HepG2 (cell line): Measurements from ENCODE around the gene ALB. TPM values are rescaled to one million over a fixed set of nuclear protein-coding genes. Genes with fewer than 3 reads are reported as not detected.
A peak's percentile ranks its signal among the peaks of the same experiment; 100 is the strongest.

ENCODE experiments used
- ATAC-seq: fragments of 200-7000 bp; cut with Tn5 transposase; 3 replicates; pipeline ENCODE4 v1.9.1; 2020; ENCODE audit warnings: mild to moderate bottlenecking, moderate library complexity
- BruUV-seq: library from RNA; stranded (reverse); fragments of 400-500 nt; replicated peaks from 2 replicates; lab custom pipeline; 2021; lab: Mats Ljungman, UMichigan
- CTCF ChIA-PET: fragments of 300-600 bp; formaldehyde crosslinking; extraction: SDS; loops from one replicate; lab custom pipeline; 2021; ENCODE audit warnings: low total read pairs, inconsistent platforms, low intra/inter-chr PET ratio; lab: Yijun Ruan, JAX
- POLR2A ChIA-PET: fragments of 350-600 bp; sonication (Branson Sonifier 250); formaldehyde crosslinking; loops from one replicate; lab custom pipeline; 2020; ENCODE audit warnings: antibody characterized with exemption, inconsistent platforms; lab: Yijun Ruan, JAX
- DNase-seq: peaks from one replicate; pipeline ENCODE4 v3.0.0-alpha.2; 2015; ENCODE audit warnings: low spot score
- FAIRE-seq: peaks from 3 replicates; lab custom pipeline; 2011; peaks lifted over from hg19 to GRCh38; lab: Jason Lieb, UNC
- H2AFZ ChIP-seq: one replicate; pipeline ENCODE4 v1.6.1; 2011; ENCODE audit warnings: low read length, inconsistent platforms
- H3K27ac ChIP-seq: fragments of 300-600 bp; 3 replicates; pipeline ENCODE4 v1.8.0; 2011; ENCODE audit warnings: mixed run types, mild to moderate bottlenecking, mixed read lengths, low read length, inconsistent platforms; ENCODE audit not compliant: insufficient read depth; ENCODE audit errors: extremely low read length
- H3K27me3 ChIP-seq, 2 experiments: fragments of 200-600 bp in 1 of 2; 2 replicates in 1 of 2; 3 replicates in 1 of 2; pipeline versions ENCODE4 v1.6.0 to v1.8.0; 2011; ENCODE audit warnings: low read length in 2 of 2, mild to moderate bottlenecking in 2 of 2, moderate library complexity in 2 of 2, inconsistent platforms in 1 of 2; ENCODE audit not compliant: insufficient read depth in 2 of 2, control insufficient read depth in 1 of 2
- H3K36me3 ChIP-seq, 2 experiments: fragments of 200-600 bp in 1 of 2; replicated peaks in 1 of 2; 2 replicates in 1 of 2; 3 replicates in 1 of 2; pipeline versions ENCODE4 v1.5.1 to v1.8.0; 2011; ENCODE audit warnings: low read length in 2 of 2, inconsistent platforms in 1 of 2; ENCODE audit not compliant: insufficient read depth in 2 of 2, control insufficient read depth in 1 of 2
- H3K4me1 ChIP-seq: 2 replicates; pipeline ENCODE4 v1.5.1; 2012; ENCODE audit warnings: low read length, inconsistent platforms; ENCODE audit not compliant: insufficient read depth
- H3K4me2 ChIP-seq: 2 replicates; pipeline ENCODE4 v1.6.0; 2011; ENCODE audit warnings: low read depth, low read length, inconsistent platforms
- H3K4me3 ChIP-seq, 3 experiments: fragments of 200-600 bp in 1 of 3; sonication (generic), shearing (Covaris generic) in 1 of 3; replicated peaks in 1 of 3; 2 replicates each; pipeline ENCODE4 v1.5.1; 2011 to 2016; ENCODE audit warnings: low read length in 3 of 3, inconsistent platforms in 2 of 3, low read depth in 2 of 3, mild to moderate bottlenecking in 2 of 3, control low read depth in 1 of 3, mixed read lengths in 1 of 3; ENCODE audit not compliant: insufficient read depth in 1 of 3
- H3K79me2 ChIP-seq: one replicate; pipeline ENCODE4 v1.6.1; 2011; ENCODE audit warnings: low read length, inconsistent platforms; ENCODE audit not compliant: insufficient read depth
- H3K9ac ChIP-seq: 2 replicates; pipeline ENCODE4 v1.6.0; 2011; ENCODE audit warnings: mild to moderate bottlenecking, low read depth, low read length, inconsistent platforms; ENCODE audit not compliant: insufficient read depth
- H3K9me3 ChIP-seq: 2 replicates; pipeline ENCODE4 v1.5.1; 2012; ENCODE audit warnings: mild to moderate bottlenecking, low read length
- H4K20me1 ChIP-seq: 2 replicates; pipeline ENCODE4 v1.6.0; 2011; ENCODE audit warnings: inconsistent platforms, mild to moderate bottlenecking, low read length, moderate library complexity; ENCODE audit not compliant: insufficient read depth
- AGO2 ChIP-seq: fragments of 200-400 bp; formaldehyde crosslinking; optimal IDR thresholded peaks from 2 replicates; pipeline ENCODE3; 2017; ENCODE audit warnings: mild to moderate bottlenecking, low read depth, low read length, moderate library complexity
- CENPX ChIP-seq: sonication (generic); formaldehyde crosslinking; IDR thresholded peaks from 2 replicates; pipeline ENCODE4 v1.9.0; 2021; ENCODE audit warnings: mild to moderate bottlenecking, missing genetic modification reagents, moderate library complexity
- KAT8 ChIP-seq: IDR thresholded peaks from 2 replicates; pipeline ENCODE4 v1.6.1; 2016; ENCODE audit warnings: missing genetic modification reagents, missing compliant biosample characterization
- RBFOX2 ChIP-seq: fragments of 200-400 bp; formaldehyde crosslinking; IDR thresholded peaks from 2 replicates; pipeline ENCODE4 v1.6.1; 2017; ENCODE audit warnings: low read depth, mild to moderate bottlenecking, low read length
- WGBS: methylation state at CpG from one replicate; pipeline ENCODE4 v1.1.6; 2017; ENCODE audit warnings: low lambda C conversion rate; 5-methylcytosine and 5-hydroxymethylcytosine counted together
- in situ Hi-C: cut with HindIII; loops from 2 replicates; pipeline ENCODE4 v1.10.0; 2017; ENCODE audit warnings: low pct_unique_long_range_greater_than_20kb; ENCODE audit not compliant: extremely low pct_ligation_motif_present
- intact Hi-C: fragments of 100-400 bp; cut with micrococcal nuclease; formaldehyde crosslinking; loops from one replicate; pipeline ENCODE4 v1.10.0; 2022; ENCODE audit not compliant: unreplicated experiment
- polyA plus RNA-seq, 8 experiments: library from polyadenylated mRNA; depleted of rRNA in 3 of 8; stranded (reverse) in 7 of 8; unstranded in 1 of 8; fragments of >200 nt; fragmentation: Illumina TruSeq in 4 of 8; extraction: Trizol in 4 of 8; gene quantifications; 2 replicates each; pipeline versions ENCODE4 v1.2.1 to v1.2.3, GENCODE V29; 2011 to 2016; ENCODE audit warnings: low read depth in 4 of 8, missing spikeins in 1 of 8, mixed read lengths in 1 of 8; ENCODE audit not compliant: insufficient read depth in 1 of 8
- total RNA-seq, 5 experiments: library from RNA; depleted of rRNA; stranded (reverse); fragments of >200 nt; fragmentation: Illumina TruSeq; extraction: Trizol; gene quantifications; 2 replicates each; pipeline ENCODE4 v1.2.3, GENCODE V29; 2016; ENCODE audit warnings: low read depth in 1 of 5
- TF ChIP-seq, protein P1 (sequence below): sonication (generic); formaldehyde crosslinking; IDR thresholded peaks from 2 replicates; pipeline ENCODE4 v1.4.0; 2020; ENCODE audit warnings: missing genetic modification reagents; ENCODE audit errors: not compliant biosample characterization
- TF ChIP-seq, protein P2 (sequence below): sonication (generic); formaldehyde crosslinking; IDR thresholded peaks from 2 replicates; pipeline ENCODE4 v1.4.0; 2020; ENCODE audit warnings: missing genetic modification reagents
- TF ChIP-seq, protein P3 (sequence below): sonication (generic); formaldehyde crosslinking; IDR thresholded peaks from 2 replicates; pipeline ENCODE4 v1.4.0; 2020; ENCODE audit warnings: missing genetic modification reagents
- TF ChIP-seq, protein P4 (sequence below): sonication (generic); formaldehyde crosslinking; IDR thresholded peaks from 2 replicates; pipeline ENCODE4 v1.4.0; 2020; ENCODE audit warnings: missing genetic modification reagents
- TF ChIP-seq, protein P5 (sequence below): sonication (generic); formaldehyde crosslinking; IDR thresholded peaks from 2 replicates; pipeline ENCODE4 v1.5.1; 2020; ENCODE audit warnings: mild to moderate bottlenecking, missing genetic modification reagents

Gene ALB
- total and polyA plus RNA-seq, 2 of the 13 experiments (the other 11 are each of a cell fraction or from before 2014, with no cell fraction given): 22,259 to 22,625 TPM

DNA sequence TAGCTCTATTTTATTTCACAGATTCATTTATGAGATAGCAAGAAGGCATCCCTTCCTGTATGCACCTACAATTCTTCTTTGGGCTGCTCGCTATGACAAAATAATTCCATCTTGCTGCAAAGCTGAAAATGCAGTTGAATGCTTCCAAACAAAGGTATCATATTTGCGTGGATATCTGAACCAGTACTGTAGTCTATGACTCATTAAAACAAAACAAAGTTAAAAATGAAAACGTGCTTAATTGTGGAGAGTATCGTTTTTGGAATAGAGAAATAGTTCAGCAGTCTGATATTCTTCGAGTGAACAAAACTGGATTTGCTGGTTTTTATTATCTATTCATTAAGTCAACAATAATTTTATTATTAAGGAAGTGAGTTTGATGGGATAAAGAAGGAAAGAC is 38.2 kb downstream of the ALB start (continued):
- TF ChIP-seq, protein P1, sequence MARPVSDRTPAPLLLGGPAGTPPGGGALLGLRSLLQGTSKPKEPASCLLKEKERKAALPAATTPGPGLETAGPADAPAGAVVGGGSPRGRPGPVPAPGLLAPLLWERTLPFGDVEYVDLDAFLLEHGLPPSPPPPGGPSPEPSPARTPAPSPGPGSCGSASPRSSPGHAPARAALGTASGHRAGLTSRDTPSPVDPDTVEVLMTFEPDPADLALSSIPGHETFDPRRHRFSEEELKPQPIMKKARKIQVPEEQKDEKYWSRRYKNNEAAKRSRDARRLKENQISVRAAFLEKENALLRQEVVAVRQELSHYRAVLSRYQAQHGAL (CRISPR knock-in tag): no peak
- no peak for TF ChIP-seq CENPX

DNA sequence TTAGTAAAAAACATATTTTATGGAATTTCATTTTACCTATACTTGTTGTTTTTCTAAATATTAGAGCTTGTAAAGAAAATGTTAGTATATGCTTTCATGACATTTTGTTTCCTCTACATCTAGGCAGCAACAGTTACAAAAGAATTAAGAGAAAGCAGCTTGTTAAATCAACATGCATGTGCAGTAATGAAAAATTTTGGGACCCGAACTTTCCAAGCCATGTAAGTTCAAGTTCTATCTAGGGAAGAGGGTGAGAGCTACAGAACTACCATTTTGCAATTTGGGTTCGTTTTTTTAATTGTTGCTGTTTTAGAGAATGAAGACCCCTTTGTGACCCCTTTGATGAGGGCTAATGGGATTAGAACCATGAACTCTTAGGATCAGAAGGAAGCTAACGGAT is 39.1 kb downstream of the ALB start:
- ChIA-PET CTCF (interaction anchor here (4.0 kb wide), 1 partner anchor 101 kb away, joined by 138 read pairs; no protein-coding TSS in a partner anchor), POLR2A (interaction anchor here (1.2 kb wide), 1 partner anchor 11 kb away, joined by 8 read pairs; no protein-coding TSS in a partner anchor)
- Histone ChIP-seq H4K20me1 (peaks cover 9% of the 10 kb centered on the region; the same call in 1 of the 2 replicates), H3K79me2 (peaks cover 37% of the 10 kb centered on the region), H2AFZ (no peak overlapping the region), H3K36me3 (peaks cover 6 to 43% of the 10 kb centered on the region in 2 experiments), H3K9me3 (no peaks in the 10 kb centered on the region), H3K4me3 (peak overlapping the region in 2 of 3 experiments; percentile 26 to 29; a peak in 3 of 6 replicates), H3K27ac (peak overlapping the region; percentile 64), H3K27me3 (no peaks in the 10 kb centered on the region), H3K4me1 (peaks cover 71% of the 10 kb centered on the region), H3K9ac (0 out of 2 replicates have a peak overlapping the region, but pooled peaks have one; percentile 7), H3K4me2 (peak overlapping the region; percentile 66; the same call in 1 of the 2 replicates)
- FAIRE-seq: no peak
- in situ Hi-C loops: loop anchor here (5.0 kb wide), 1 partner anchor 101 kb away; no protein-coding TSS in a partner anchor
- no peak for ATAC-seq
- no peak for DNase-seq
- intact Hi-C loops: loop anchor here (10.0 kb wide), 1 partner anchor 212 kb away; no protein-coding TSS in a partner anchor
- BruUV-seq: no TSS peak
- WGBS: 46% methylated on average over 3 of the region's 3 CpGs
- TF ChIP-seq, protein P2, sequence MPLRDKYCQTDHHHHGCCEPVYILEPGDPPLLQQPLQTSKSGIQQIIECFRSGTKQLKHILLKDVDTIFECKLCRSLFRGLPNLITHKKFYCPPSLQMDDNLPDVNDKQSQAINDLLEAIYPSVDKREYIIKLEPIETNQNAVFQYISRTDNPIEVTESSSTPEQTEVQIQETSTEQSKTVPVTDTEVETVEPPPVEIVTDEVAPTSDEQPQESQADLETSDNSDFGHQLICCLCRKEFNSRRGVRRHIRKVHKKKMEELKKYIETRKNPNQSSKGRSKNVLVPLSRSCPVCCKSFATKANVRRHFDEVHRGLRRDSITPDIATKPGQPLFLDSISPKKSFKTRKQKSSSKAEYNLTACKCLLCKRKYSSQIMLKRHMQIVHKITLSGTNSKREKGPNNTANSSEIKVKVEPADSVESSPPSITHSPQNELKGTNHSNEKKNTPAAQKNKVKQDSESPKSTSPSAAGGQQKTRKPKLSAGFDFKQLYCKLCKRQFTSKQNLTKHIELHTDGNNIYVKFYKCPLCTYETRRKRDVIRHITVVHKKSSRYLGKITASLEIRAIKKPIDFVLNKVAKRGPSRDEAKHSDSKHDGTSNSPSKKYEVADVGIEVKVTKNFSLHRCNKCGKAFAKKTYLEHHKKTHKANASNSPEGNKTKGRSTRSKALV (CRISPR knock-in tag): no peak
- TF ChIP-seq KAT8 (CRISPR knock-in tag) (no peak), AGO2 (peak; percentile 5), RBFOX2 (0 out of 2 replicates have a peak, but pooled peaks have one; percentile 20)
- TF ChIP-seq, protein P3, sequence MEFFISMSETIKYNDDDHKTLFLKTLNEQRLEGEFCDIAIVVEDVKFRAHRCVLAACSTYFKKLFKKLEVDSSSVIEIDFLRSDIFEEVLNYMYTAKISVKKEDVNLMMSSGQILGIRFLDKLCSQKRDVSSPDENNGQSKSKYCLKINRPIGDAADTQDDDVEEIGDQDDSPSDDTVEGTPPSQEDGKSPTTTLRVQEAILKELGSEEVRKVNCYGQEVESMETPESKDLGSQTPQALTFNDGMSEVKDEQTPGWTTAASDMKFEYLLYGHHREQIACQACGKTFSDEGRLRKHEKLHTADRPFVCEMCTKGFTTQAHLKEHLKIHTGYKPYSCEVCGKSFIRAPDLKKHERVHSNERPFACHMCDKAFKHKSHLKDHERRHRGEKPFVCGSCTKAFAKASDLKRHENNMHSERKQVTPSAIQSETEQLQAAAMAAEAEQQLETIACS: no peak
- TF ChIP-seq, protein P4, sequence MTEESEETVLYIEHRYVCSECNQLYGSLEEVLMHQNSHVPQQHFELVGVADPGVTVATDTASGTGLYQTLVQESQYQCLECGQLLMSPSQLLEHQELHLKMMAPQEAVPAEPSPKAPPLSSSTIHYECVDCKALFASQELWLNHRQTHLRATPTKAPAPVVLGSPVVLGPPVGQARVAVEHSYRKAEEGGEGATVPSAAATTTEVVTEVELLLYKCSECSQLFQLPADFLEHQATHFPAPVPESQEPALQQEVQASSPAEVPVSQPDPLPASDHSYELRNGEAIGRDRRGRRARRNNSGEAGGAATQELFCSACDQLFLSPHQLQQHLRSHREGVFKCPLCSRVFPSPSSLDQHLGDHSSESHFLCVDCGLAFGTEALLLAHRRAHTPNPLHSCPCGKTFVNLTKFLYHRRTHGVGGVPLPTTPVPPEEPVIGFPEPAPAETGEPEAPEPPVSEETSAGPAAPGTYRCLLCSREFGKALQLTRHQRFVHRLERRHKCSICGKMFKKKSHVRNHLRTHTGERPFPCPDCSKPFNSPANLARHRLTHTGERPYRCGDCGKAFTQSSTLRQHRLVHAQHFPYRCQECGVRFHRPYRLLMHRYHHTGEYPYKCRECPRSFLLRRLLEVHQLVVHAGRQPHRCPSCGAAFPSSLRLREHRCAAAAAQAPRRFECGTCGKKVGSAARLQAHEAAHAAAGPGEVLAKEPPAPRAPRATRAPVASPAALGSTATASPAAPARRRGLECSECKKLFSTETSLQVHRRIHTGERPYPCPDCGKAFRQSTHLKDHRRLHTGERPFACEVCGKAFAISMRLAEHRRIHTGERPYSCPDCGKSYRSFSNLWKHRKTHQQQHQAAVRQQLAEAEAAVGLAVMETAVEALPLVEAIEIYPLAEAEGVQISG: no peak
- TF ChIP-seq, protein P5, sequence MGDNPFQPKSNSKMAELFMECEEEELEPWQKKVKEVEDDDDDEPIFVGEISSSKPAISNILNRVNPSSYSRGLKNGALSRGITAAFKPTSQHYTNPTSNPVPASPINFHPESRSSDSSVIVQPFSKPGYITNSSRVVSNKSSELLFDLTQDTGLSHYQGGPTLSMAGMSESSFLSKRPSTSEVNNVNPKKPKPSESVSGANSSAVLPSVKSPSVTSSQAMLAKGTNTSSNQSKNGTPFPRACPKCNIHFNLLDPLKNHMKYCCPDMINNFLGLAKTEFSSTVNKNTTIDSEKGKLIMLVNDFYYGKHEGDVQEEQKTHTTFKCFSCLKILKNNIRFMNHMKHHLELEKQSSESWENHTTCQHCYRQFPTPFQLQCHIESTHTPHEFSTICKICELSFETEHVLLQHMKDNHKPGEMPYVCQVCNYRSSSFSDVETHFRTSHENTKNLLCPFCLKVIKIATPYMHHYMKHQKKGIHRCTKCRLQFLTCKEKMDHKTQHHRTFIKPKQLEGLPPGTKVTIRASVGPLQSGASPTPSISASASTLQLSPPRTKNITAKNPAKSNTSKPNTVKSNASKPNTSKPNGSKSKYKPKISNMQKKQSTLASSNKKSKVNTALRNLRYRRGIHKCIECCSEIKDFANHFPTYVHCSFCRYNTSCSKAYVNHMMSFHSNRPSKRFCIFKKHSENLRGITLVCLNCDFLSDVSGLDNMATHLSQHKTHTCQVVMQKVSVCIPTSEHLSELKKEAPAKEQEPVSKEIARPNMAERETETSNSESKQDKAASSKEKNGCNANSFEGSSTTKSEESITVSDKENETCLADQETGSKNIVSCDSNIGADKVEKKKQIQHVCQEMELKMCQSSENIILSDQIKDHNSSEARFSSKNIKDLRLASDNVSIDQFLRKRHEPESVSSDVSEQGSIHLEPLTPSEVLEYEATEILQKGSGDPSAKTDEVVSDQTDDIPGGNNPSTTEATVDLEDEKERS: no peak
